CD4-positive, alpha-beta memory T cell (primary cell): ENCODE results near the gene CFAP91. TPM values are rescaled to one million over a fixed set of nuclear protein-coding genes. Genes with fewer than 3 reads are reported as not detected.

Source experiments
- CTCF ChIA-PET: fragments of 350-600 bp; sonication (Branson Sonifier 250); formaldehyde crosslinking; loops from one replicate; lab custom pipeline; 2021; ENCODE audit warnings: inconsistent platforms; ENCODE audit not compliant: partially characterized antibody; lab: Charles Lee
- POLR2A ChIA-PET: fragments of 350-600 bp; sonication (Branson Sonifier 250); formaldehyde crosslinking; loops from one replicate; lab custom pipeline; 2021; ENCODE audit not compliant: partially characterized antibody; lab: Charles Lee
- DNase-seq, 5 donors: peaks; one replicate each; pipeline versions ENCODE4 v3.0.0 to v3.0.0-alpha.2; 2020 to 2022; ENCODE audit warnings: mixed read lengths in 1 of 5
- H3K27ac ChIP-seq: one replicate; pipeline ENCODE4 v1.7.0; 2013; ENCODE audit warnings: low read depth, low read length
- H3K27me3 ChIP-seq: 2 replicates; pipeline ENCODE4 v1.7.0; 2013; ENCODE audit warnings: mild to moderate bottlenecking, low read length, moderate library complexity; ENCODE audit not compliant: insufficient read depth
- H3K36me3 ChIP-seq: 2 replicates; pipeline ENCODE4 v1.7.0; 2013; ENCODE audit warnings: mild to moderate bottlenecking, low read length, moderate library complexity; ENCODE audit not compliant: insufficient read depth
- H3K4me1 ChIP-seq: 2 replicates; pipeline ENCODE4 v1.7.0; 2013; ENCODE audit warnings: mild to moderate bottlenecking, low read length, moderate library complexity; ENCODE audit not compliant: insufficient read depth
- H3K4me3 ChIP-seq, 2 donors: one replicate each; pipeline ENCODE4 v1.7.0; 2013; ENCODE audit warnings: low read length in 2 of 2, mild to moderate bottlenecking in 1 of 2
- H3K9me3 ChIP-seq, 2 donors: one replicate each; pipeline ENCODE4 v1.7.0; 2013; ENCODE audit warnings: low read length in 2 of 2, control low read depth in 1 of 2; ENCODE audit not compliant: control insufficient read depth in 1 of 2
- H3K27ac Mint-ChIP-seq, 7 donors: one replicate each; pipeline ENCODE4 v1.8.0; 2020 to 2021; ENCODE audit warnings: mixed read lengths in 7 of 7, mild to moderate bottlenecking in 6 of 7, inconsistent platforms in 3 of 7, moderate library complexity in 3 of 7
- H3K27me3 Mint-ChIP-seq, 2 donors: one replicate each; pipeline ENCODE4 v1.8.0; 2020 to 2021; ENCODE audit warnings: mixed read lengths in 2 of 2
- H3K36me3 Mint-ChIP-seq, 2 donors: one replicate each; pipeline ENCODE4 v1.8.0; 2020 to 2021; ENCODE audit warnings: mixed read lengths in 2 of 2, inconsistent platforms in 1 of 2, mild to moderate bottlenecking in 1 of 2
- H3K4me1 Mint-ChIP-seq, 4 donors: one replicate each; pipeline ENCODE4 v1.8.0; 2020 to 2021; ENCODE audit warnings: mixed read lengths in 4 of 4, mild to moderate bottlenecking in 1 of 4
- H3K4me3 Mint-ChIP-seq, 8 donors: one replicate each; pipeline ENCODE4 v1.8.0; 2020 to 2021; ENCODE audit warnings: mixed read lengths in 8 of 8, mild to moderate bottlenecking in 7 of 8, moderate library complexity in 6 of 8, inconsistent platforms in 3 of 8
- H3K9me3 Mint-ChIP-seq, 8 donors: one replicate each; pipeline ENCODE4 v1.8.0; 2020 to 2021; ENCODE audit warnings: mixed read lengths in 8 of 8, mild to moderate bottlenecking in 5 of 8, inconsistent platforms in 3 of 8, moderate library complexity in 1 of 8
- intact Hi-C: fragments of 100-400 bp; cut with micrococcal nuclease; formaldehyde crosslinking; loops from one replicate; pipeline ENCODE4 v1.15.1; 2023
- polyA plus RNA-seq, 2 donors: library from polyadenylated mRNA; unstranded; fragments of 300-500 nt; fragmentation: Illumina TruSeq; gene quantifications; one replicate each; pipeline ENCODE4 v1.2.3, GENCODE V29; 2021
- total RNA-seq, 2 experiments: library from RNA; stranded (reverse); gene quantifications; one replicate each; pipeline ENCODE4 v1.2.3, GENCODE V29; 2021

Gene CFAP91
- total and polyA plus RNA-seq, 4 experiments from 2014 or later: 0.48 to 0.58 TPM; not detected in 2

GRCh38 chr3:119745942-119746341 lies 43.1 kb downstream of the CFAP91 start:
- Histone ChIP-seq H3K9me3 (no peaks in the 10 kb centered on the region), H3K36me3 (no peaks in the 10 kb centered on the region), H3K4me1 (no peaks in the 10 kb centered on the region), H3K4me3 (no peak overlapping the region), H3K27ac (no peak overlapping the region), H3K27me3 (no peaks in the 10 kb centered on the region)
- Mint-ChIP-seq H3K4me3 (no peak overlapping the region), H3K27ac (no peak overlapping the region), H3K4me1 (no peaks in the 10 kb centered on the region), H3K9me3 (peaks cover 0 to 2% (median 0%) of the 10 kb centered on the region in 8 donors), H3K36me3 (no peaks in the 10 kb centered on the region), H3K27me3 (peaks cover 8 to 27% of the 10 kb centered on the region in 2 donors)
- ChIA-PET POLR2A (no interaction called here), CTCF (no interaction called here)
- intact Hi-C loops: no loop called here
- DNase-seq: no peak

GRCh38 chr3:119746423-119746822 lies 43.6 kb downstream of the CFAP91 start:
- Histone ChIP-seq H3K4me3 (no peak overlapping the region), H3K27ac (no peak overlapping the region), H3K9me3 (no peaks in the 10 kb centered on the region), H3K36me3 (no peaks in the 10 kb centered on the region), H3K4me1 (no peaks in the 10 kb centered on the region), H3K27me3 (no peaks in the 10 kb centered on the region)
- H3K9me3 Mint-ChIP-seq: peaks cover 0 to 2% (median 0%) of the 10 kb centered on the region in 8 donors
- peaks cover 8 to 25% of the 10 kb centered on the region in 2 donors for H3K27me3 Mint-ChIP-seq
- ChIA-PET CTCF (interaction anchor here (0.7 kb wide), 1 partner anchor 9 kb away, joined by 3 read pairs; no protein-coding TSS in a partner anchor), POLR2A (no interaction called here)
- intact Hi-C loops: no loop called here
- no peaks in the 10 kb centered on the region for H3K36me3 Mint-ChIP-seq
- H3K4me3 Mint-ChIP-seq: no peak overlapping the region
- no peaks in the 10 kb centered on the region for H3K4me1 Mint-ChIP-seq
- H3K27ac Mint-ChIP-seq: no peak overlapping the region
- DNase-seq: no peak

- no peaks in the 10 kb centered on the region for H3K36me3 Mint-ChIP-seq
- H3K4me3 Mint-ChIP-seq: no peak overlapping the region
- H3K4me1 Mint-ChIP-seq: no peaks in the 10 kb centered on the region
- DNase-seq: no peak
- Histone ChIP-seq H3K4me3 (no peak overlapping the region), H3K27ac (no peak overlapping the region), H3K36me3 (no peaks in the 10 kb centered on the region), H3K9me3 (no peaks in the 10 kb centered on the region), H3K27me3 (no peaks in the 10 kb centered on the region), H3K4me1 (no peaks in the 10 kb centered on the region)
- ChIA-PET POLR2A (no interaction called here), CTCF (no interaction called here)
- H3K27ac Mint-ChIP-seq: no peak overlapping the region
- H3K9me3 Mint-ChIP-seq: peaks cover 0 to 2% (median 0%) of the 10 kb centered on the region in 8 donors
- intact Hi-C loops: no loop called here
- H3K27me3 Mint-ChIP-seq: peaks cover 6 to 22% of the 10 kb centered on the region in 2 donors
These were observed 44.5 kb downstream of the CFAP91 start for GRCh38 chr3:119747357-119747756.

- Histone ChIP-seq H3K27ac (no peak overlapping the region), H3K9me3 (no peaks in the 10 kb centered on the region), H3K4me3 (no peak overlapping the region), H3K27me3 (no peaks in the 10 kb centered on the region), H3K4me1 (no peaks in the 10 kb centered on the region), H3K36me3 (no peaks in the 10 kb centered on the region)
- POLR2A ChIA-PET: no interaction called here
- H3K36me3 Mint-ChIP-seq: no peaks in the 10 kb centered on the region
- intact Hi-C loops: no loop called here
- H3K27me3 Mint-ChIP-seq: peaks cover 5 to 20% of the 10 kb centered on the region in 2 donors
- peaks cover 0 to 15% (median under 1%) of the 10 kb centered on the region in 8 donors for H3K9me3 Mint-ChIP-seq
- CTCF ChIA-PET: no interaction called here
- DNase-seq: no peak
- H3K4me1 Mint-ChIP-seq: no peaks in the 10 kb centered on the region
- no peak overlapping the region for H3K27ac Mint-ChIP-seq
- H3K4me3 Mint-ChIP-seq: no peak overlapping the region
These were observed 46.2 kb downstream of the CFAP91 start for GRCh38 chr3:119748991-119749390.

GRCh38 chr3:119751423-119751822 lies 48.6 kb downstream of the CFAP91 start:
- Histone ChIP-seq H3K27ac (no peak overlapping the region), H3K9me3 (no peaks in the 10 kb centered on the region), H3K36me3 (no peaks in the 10 kb centered on the region), H3K4me1 (no peaks in the 10 kb centered on the region), H3K4me3 (no peak overlapping the region), H3K27me3 (no peaks in the 10 kb centered on the region)
- ChIA-PET CTCF (interaction anchor here (0.5 kb wide), 1 partner anchor 145 kb away, joined by 3 read pairs; no protein-coding TSS in a partner anchor), POLR2A (no interaction called here)
- Mint-ChIP-seq H3K27me3 (peaks cover 11 to 18% of the 10 kb centered on the region in 2 donors), H3K9me3 (peaks cover 0 to 21% (median 2%) of the 10 kb centered on the region in 8 donors), H3K27ac (no peak overlapping the region), H3K36me3 (no peaks in the 10 kb centered on the region), H3K4me3 (no peak overlapping the region), H3K4me1 (no peaks in the 10 kb centered on the region)
- intact Hi-C loops: no loop called here
- no peak for DNase-seq

Other genes starting within 250 kb of the CFAP91 start
- gene TMEM39A, start 239.4 kb upstream of the CFAP91 start, total RNA-seq: 10 to 100 TPM; 46.1 to 47.4 TPM
- 10 to 100 TPM in 1 of 2 donors, 1 to 10 TPM in 1; 9.2 to 18.6 TPM for gene TMEM39A, start 239.4 kb upstream of the CFAP91 start, polyA plus RNA-seq
- gene POGLUT1, start 234.1 kb upstream of the CFAP91 start, total RNA-seq: 10 to 100 TPM; 39.5 to 40.2 TPM
- gene POGLUT1, start 234.1 kb upstream of the CFAP91 start, polyA plus RNA-seq: 10 to 100 TPM; 37.6 to 51.1 TPM
- 10 to 100 TPM; 72.3 to 80.9 TPM for gene TIMMDC1, start 204.5 kb upstream of the CFAP91 start, total RNA-seq
- 10 to 100 TPM; 72.2 to 75.2 TPM for gene TIMMDC1, start 204.5 kb upstream of the CFAP91 start, polyA plus RNA-seq
- gene CD80, start 143.4 kb upstream of the CFAP91 start, total RNA-seq: under 1 TPM; 0.42 to 0.44 TPM
- 1 to 10 TPM in 1 of 2 donors, not detected in 1; 1.6 TPM for gene CD80, start 143.4 kb upstream of the CFAP91 start, polyA plus RNA-seq
- 1 to 10 TPM; 1.2 to 1.4 TPM for gene ADPRH, start 123.5 kb upstream of the CFAP91 start, total RNA-seq
- 1 to 10 TPM; 2.1 to 3.4 TPM for gene ADPRH, start 123.5 kb upstream of the CFAP91 start, polyA plus RNA-seq
- gene PLA1A, start 105.1 kb upstream of the CFAP91 start, total RNA-seq: not detected
- gene PLA1A, start 105.1 kb upstream of the CFAP91 start, polyA plus RNA-seq: not detected
- 1 to 10 TPM; 7.3 to 7.4 TPM for gene POPDC2, start 42.4 kb upstream of the CFAP91 start, total RNA-seq
- 1 to 10 TPM; 2.0 to 2.6 TPM for gene POPDC2, start 42.4 kb upstream of the CFAP91 start, polyA plus RNA-seq
- 10 to 100 TPM; 46.1 to 48.9 TPM for gene COX17, start 25.6 kb upstream of the CFAP91 start, total RNA-seq
- gene COX17, start 25.6 kb upstream of the CFAP91 start, polyA plus RNA-seq: 10 to 100 TPM; 78.4 to 88.2 TPM
- under 1 TPM; 0.39 to 0.49 TPM for gene NR1I2, start 79.1 kb downstream of the CFAP91 start, total RNA-seq
- gene NR1I2, start 79.1 kb downstream of the CFAP91 start, polyA plus RNA-seq: under 1 TPM; 0.40 to 0.46 TPM